ENCODE measurements around the gene CDADC1. TPM values are rescaled to one million over a fixed set of nuclear protein-coding genes. Genes with fewer than 3 reads are reported as not detected.

Gene CDADC1
- total RNA-seq, 1 donor = 4.6 TPM

DNA sequence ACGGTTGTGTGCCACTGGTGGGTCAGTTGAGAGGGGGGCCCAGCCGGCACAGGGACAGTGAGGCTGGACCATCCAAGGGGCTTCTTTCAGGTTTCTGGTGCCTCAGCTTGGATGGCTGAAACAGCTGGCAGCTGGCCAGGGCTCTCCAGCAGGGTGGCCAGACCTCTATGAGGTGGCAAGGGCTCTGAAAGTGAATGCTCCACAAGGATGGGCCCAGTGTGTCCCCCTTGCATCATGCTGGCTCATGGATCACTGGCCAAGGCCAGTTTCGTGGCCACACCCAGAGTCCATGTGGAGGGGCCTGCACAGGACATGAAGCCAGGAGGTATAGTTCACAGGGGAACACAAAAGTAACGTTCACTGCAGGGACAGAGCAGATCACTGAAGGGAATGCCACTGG is 49.6 kb downstream of the CDADC1 start:
- Histone ChIP-seq H3K4me3 (ENCODE audit: low read length) (no peak overlapping the region), H3K27me3 (ENCODE audit: insufficient read depth, low read length) (no peaks in the 10 kb centered on the region), H3K4me1 (ENCODE audit: insufficient read depth, low read length) (peaks cover 8% of the 10 kb centered on the region), H3K9me3 (ENCODE audit: low read depth, low read length) (no peaks in the 10 kb centered on the region)

DNA sequence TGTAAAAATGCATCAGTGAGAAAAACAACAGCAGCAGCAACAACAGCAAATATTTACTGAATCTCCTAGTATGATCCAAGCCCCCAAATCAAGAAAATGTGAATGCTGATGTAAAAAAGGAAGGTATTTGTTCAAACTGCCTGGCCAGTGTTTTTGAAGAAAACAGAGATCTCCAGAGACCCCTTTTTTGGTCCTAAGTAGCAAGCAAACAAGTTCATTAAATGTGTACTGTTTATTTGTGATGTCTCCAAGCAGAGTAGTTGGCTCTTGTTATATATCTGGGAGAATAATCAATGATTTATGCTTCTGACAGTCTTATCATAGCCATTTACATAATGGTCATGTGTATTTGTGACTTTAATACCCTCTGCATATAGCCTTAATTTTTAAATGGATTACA is 50.7 kb downstream of the CDADC1 start:
- H3K9me3 ChIP-seq (ENCODE audit: low read depth, low read length) = no peaks in the 10 kb centered on the region
- no peak overlapping the region for H3K4me3 ChIP-seq (ENCODE audit: low read length)
- H3K4me1 ChIP-seq (ENCODE audit: insufficient read depth, low read length) = peaks cover 8% of the 10 kb centered on the region
- H3K27me3 ChIP-seq (ENCODE audit: insufficient read depth, low read length) = no peaks in the 10 kb centered on the region

DNA sequence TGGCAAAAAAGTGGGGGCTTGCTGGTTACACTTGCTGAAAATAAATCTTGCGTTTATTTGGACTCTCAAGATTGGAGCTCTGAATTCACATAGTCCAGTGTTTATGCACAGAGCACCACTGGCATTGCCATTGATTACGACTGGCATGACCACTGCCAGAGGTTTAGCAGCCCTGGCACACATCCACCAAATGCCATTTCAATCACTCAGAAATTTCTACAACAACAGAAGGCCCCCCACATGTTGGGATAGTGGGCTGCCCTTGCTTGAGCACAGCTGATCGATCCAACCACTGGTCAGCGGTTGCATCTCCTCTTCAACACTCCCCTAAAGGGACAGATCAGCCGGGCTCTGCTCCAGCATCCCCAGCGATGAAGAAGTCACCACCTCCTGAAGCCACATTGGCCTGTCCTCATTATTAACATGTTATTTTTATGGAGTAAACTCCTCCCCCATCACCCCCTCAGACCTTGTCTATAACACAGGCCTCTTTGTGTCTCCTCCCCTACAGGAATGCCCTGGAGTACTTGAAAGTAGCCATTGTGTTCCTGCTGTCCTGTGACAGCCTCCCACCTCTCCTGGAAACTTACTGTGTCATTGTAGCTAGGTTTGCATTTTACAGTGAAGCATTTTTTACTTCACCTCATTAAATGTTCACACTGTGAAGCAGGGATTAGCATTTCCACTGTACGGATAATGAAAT is 51.3 kb downstream of the CDADC1 start:
- H3K27me3 ChIP-seq (ENCODE audit: insufficient read depth, low read length) = no peaks in the 10 kb centered on the region
- peaks cover 8% of the 10 kb centered on the region for H3K4me1 ChIP-seq (ENCODE audit: insufficient read depth, low read length)
- no peaks in the 10 kb centered on the region for H3K9me3 ChIP-seq (ENCODE audit: low read depth, low read length)
- H3K4me3 ChIP-seq (ENCODE audit: low read length) = no peak overlapping the region

DNA sequence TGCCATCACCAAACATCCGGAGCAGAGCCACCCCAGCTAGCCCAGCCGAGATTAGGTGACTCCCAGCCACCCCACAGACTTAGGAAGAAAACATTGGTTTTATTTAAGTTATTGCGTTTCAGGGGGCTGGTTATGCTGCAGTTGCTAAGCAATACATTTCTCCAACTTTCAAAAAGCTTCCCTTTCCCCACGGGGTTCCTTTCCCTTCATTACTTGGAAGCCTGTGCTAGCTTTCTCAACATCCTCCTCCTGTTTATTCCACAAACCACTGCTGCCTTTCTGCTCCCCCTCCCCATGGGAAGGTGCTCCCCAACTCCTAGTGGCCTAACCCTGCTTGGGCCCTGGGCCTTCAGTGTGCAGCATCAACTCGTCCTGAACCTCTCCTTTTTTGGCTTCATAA is 52.6 kb downstream of the CDADC1 start:
- H3K9me3 ChIP-seq (ENCODE audit: low read depth, low read length) = no peaks in the 10 kb centered on the region
- no peak overlapping the region for H3K4me3 ChIP-seq (ENCODE audit: low read length)
- H3K27me3 ChIP-seq (ENCODE audit: insufficient read depth, low read length) = no peaks in the 10 kb centered on the region
- H3K4me1 ChIP-seq (ENCODE audit: insufficient read depth, low read length) = peaks cover 8% of the 10 kb centered on the region

DNA sequence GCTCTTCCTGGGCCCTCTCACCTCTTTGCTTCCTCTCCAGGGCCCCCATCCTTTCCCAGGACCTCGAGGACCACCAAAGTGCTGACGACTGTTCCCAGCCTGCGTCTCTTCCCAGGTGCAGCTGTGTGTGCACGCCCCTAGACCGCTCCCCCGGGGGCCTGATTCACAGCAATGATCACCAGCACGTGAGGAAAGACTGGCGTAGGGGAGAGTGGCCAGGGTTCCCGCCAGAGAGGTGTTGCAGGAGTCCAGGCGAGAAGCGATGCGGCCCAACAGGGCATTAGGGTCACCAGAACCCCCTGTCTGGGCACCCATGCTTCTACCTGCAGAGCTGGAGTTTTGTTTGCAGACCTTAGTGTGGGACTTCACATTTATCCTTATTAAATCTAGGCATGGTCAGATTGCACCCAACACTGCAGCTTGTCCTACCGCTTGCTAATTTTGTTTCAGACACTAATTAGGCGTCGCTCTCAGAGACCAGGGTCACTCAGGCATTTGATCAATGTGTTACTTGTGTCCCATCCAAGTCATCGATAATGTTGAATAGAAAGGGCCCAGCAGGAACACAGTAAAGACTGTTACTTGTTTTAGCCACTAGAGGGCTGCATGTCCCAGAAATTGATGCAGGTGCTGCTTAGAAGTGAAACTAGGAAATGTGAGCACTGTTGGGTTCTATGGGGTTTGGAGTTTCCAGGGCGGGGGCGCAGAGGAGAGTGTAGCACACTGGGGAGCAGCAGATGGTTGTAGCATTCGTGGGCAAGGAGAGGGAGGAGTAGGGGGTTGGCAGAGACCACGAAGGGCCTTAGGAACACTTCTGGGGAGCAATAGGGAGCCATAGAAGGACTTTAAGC is 53.2 kb downstream of the CDADC1 start:
- Histone ChIP-seq H3K27me3 (ENCODE audit: insufficient read depth, low read length) (no peaks in the 10 kb centered on the region), H3K4me1 (ENCODE audit: insufficient read depth, low read length) (peaks cover 8% of the 10 kb centered on the region), H3K4me3 (ENCODE audit: low read length) (peak overlapping the region; percentile 30), H3K9me3 (ENCODE audit: low read depth, low read length) (no peaks in the 10 kb centered on the region)

DNA sequence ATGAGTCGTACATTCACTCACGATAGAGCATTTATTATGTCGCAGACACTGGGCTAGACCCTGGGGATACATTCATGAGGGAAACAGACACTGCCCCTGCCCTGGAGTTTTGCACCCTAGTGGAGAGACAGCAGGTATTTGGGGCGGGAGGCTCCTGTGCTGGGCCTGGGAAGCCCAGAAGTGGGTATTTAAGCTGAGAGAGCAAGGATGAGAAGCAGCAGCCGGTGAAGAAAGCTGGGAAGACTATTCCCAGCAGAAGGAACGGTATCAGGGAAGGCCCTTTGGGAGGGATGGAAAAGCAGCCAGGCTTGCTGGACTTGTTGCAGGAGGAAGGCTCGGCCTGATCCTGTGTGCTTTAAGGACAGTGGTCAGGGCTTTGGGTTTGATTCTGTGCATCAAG is 54.5 kb downstream of the CDADC1 start:
- no peaks in the 10 kb centered on the region for H3K27me3 ChIP-seq (ENCODE audit: insufficient read depth, low read length)
- H3K4me1 ChIP-seq (ENCODE audit: insufficient read depth, low read length) = peaks cover 8% of the 10 kb centered on the region
- H3K4me3 ChIP-seq (ENCODE audit: low read length) = no peak overlapping the region

DNA sequence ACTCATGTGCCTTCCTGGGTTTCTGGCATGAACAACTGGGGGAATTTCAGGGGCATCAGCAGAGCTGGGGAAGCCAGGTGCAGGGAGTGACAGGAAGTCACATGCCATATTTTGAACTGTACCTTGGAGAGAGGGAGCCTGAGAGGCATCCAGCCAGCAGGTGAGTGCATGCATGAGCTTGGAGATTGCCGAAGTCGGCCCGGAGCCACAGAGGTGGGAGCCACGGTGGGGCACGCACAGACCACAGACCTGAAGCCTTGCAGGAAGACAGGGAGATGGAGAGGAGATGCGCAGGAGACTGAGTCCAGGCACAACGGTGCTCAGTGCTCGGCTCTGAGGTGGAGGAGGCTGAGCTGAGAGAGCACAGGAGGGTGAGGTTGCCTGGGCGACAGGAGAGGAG is 55.1 kb downstream of the CDADC1 start:
- Histone ChIP-seq H3K9me3 (ENCODE audit: low read depth, low read length) (no peaks in the 10 kb centered on the region), H3K4me3 (ENCODE audit: low read length) (no peak overlapping the region), H3K4me1 (ENCODE audit: insufficient read depth, low read length) (peaks cover 8% of the 10 kb centered on the region), H3K27me3 (ENCODE audit: insufficient read depth, low read length) (no peaks in the 10 kb centered on the region)

More for the DNA sequence above, 54.5 kb downstream of the CDADC1 start:
- no peaks in the 10 kb centered on the region for H3K9me3 ChIP-seq (ENCODE audit: low read depth, low read length)

DNA sequence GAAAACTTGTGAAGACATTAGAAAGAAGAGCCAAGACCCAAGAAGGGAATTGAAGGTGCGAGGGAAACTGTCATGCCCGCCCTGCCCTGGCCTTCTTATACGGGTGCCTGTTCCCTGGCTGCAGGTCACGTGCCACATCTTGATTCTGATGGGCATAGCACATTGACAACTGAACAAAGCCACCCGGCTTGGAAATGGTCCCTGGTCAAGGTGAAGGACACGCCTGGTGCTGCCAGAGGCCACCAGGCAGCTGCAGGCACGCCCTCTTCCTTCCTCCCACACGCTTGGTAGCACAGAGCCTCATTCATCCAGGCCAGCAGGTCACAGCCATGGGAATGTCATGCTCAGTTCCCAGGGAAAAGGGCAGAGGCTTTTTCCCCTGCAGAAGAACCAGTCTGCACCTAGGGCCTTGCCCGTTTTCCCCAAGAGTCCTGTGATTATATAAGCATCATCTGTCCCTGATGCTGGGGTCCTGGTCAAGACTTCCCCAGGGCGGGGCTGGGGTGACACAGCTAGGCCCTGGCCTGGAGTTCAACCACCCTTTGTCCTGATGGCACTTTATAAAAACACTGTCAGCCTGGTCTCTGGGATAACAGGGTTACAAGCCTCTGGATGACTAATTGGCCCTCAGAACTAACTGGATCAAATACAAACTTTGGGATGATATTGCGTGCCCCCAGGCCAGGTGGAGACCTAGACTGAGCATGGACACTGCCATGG is 56.0 kb downstream of the CDADC1 start:
- Histone ChIP-seq H3K9me3 (ENCODE audit: low read depth, low read length) (no peaks in the 10 kb centered on the region), H3K4me1 (ENCODE audit: insufficient read depth, low read length) (peaks cover 8% of the 10 kb centered on the region), H3K27me3 (ENCODE audit: insufficient read depth, low read length) (no peaks in the 10 kb centered on the region), H3K4me3 (ENCODE audit: low read length) (no peak overlapping the region)

DNA sequence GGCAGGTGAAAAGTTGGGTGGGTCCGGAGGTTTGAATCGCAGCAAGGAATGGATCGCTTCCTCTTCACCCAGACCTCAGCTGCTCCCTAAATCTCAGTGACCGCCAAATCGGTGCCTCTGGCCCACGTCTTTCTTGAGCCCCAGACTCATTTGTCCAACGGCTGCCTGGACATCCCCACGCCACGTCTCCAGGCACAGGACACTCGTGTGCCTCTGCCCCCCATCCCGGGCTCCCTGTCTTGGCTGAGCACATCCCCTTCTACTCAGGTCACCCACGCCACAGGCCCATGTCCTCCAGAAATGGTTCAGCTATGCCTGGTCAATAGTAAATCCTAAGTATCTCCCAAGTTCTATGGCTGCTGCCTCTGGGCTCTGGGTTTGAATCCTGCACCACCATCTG is 56.6 kb downstream of the CDADC1 start:
- H3K27me3 ChIP-seq (ENCODE audit: insufficient read depth, low read length) = no peaks in the 10 kb centered on the region
- no peak overlapping the region for H3K4me3 ChIP-seq (ENCODE audit: low read length)
- H3K9me3 ChIP-seq (ENCODE audit: low read depth, low read length) = no peaks in the 10 kb centered on the region
- peaks cover 8% of the 10 kb centered on the region for H3K4me1 ChIP-seq (ENCODE audit: insufficient read depth, low read length)

DNA sequence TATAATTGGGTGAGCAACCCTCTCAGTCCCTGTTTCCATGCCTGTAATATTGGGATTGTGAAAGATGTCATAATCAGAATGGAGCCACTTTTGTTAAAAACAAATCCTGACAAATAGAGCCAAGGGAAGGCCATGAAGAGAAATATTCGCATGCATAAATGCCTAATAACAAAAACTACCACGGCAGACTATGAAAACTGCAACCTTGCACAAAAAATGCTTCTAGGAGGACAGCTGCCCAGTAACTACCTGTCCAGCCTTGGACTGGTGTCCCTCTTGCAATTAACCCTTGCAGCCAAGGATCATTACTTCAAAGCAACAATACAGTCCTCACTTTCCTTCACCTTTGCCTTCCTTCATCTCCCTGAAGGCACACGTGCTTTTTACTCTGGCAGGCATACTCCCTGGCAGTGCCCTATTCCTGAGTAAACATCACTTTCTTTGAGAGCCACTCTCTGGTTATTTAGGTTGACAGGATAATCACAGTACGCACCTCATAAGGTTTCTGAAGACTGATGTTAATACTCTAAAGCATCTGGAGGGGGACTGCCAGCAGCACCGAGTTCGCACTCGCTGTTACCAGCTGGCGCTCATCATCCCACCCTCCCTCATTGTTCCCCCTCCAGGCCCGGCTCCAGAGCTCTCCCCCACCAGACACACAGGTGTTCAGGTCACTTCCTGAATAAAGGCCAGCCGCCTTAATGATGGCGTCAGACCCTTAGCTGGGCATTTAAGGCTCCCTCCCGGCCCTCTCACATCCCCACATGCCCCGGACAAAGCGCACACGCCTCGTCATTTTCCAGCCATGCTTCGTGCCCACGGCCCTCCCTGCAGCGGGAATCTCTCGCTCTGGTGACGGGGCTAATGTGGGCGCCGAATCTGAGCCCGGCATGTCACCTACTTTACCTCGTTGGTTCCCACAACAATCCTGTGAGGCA is 57.3 kb downstream of the CDADC1 start:
- peaks cover 8% of the 10 kb centered on the region for H3K4me1 ChIP-seq (ENCODE audit: insufficient read depth, low read length)
- no peaks in the 10 kb centered on the region for H3K27me3 ChIP-seq (ENCODE audit: insufficient read depth, low read length)
- H3K4me3 ChIP-seq (ENCODE audit: low read length) = no peak overlapping the region
- no peaks in the 10 kb centered on the region for H3K9me3 ChIP-seq (ENCODE audit: low read depth, low read length)

DNA sequence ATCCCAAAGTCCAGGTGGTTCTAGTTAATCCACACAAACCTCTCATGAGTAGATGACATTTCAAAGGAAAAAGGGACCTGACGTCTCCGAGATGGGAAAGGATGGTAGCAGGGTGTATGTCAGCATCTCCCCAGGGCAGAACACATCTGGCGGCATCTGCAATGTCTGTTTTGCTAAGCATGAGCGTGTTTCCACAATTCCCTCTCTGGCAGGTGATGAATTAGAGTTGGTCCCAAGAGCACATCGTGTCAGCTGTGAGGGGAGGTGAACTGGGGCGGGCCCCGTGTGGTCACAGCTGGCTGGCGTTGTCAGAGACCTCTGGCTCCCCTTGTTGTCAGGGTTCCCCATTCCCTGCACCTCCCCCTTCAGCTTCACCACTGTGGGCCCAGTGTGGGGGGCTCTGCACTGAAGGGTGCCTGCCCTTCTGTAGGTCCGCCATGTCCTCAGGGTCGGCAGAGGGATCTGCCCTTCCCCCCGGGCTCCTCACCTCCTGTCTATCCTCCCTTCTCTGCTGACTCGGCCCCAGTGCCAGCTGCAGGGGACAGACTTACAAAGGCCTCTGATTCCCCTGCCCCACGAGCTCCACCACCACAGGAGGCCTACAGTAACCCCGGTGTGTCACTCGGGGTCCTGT is 58.2 kb downstream of the CDADC1 start:
- Histone ChIP-seq H3K4me3 (ENCODE audit: low read length) (no peak overlapping the region), H3K9me3 (ENCODE audit: low read depth, low read length) (no peaks in the 10 kb centered on the region), H3K27me3 (ENCODE audit: insufficient read depth, low read length) (no peaks in the 10 kb centered on the region), H3K4me1 (ENCODE audit: insufficient read depth, low read length) (peaks cover 8% of the 10 kb centered on the region)

DNA sequence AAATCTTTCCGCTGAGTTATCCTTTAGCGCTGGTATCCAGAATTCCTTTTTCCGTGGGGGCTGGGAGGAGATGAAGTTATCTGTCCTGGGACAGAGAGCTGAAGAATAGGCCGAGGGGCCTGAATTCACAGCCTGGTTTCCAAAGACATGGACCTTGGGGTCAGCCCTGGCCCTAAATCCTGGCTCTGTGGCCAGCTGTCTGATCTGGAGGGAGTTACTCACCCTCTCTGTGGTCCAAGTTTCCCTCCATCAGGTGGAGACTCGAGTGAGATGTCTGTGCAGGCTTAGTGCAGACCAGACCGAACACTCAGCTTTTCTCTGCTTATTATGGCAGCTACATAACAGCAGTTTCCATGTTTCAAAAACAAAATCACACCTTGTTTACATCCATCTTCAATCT is 59.6 kb downstream of the CDADC1 start:
- Histone ChIP-seq H3K4me1 (ENCODE audit: insufficient read depth, low read length) (no peaks in the 10 kb centered on the region), H3K4me3 (ENCODE audit: low read length) (no peak overlapping the region), H3K27me3 (ENCODE audit: insufficient read depth, low read length) (no peaks in the 10 kb centered on the region), H3K9me3 (ENCODE audit: low read depth, low read length) (no peaks in the 10 kb centered on the region)

DNA sequence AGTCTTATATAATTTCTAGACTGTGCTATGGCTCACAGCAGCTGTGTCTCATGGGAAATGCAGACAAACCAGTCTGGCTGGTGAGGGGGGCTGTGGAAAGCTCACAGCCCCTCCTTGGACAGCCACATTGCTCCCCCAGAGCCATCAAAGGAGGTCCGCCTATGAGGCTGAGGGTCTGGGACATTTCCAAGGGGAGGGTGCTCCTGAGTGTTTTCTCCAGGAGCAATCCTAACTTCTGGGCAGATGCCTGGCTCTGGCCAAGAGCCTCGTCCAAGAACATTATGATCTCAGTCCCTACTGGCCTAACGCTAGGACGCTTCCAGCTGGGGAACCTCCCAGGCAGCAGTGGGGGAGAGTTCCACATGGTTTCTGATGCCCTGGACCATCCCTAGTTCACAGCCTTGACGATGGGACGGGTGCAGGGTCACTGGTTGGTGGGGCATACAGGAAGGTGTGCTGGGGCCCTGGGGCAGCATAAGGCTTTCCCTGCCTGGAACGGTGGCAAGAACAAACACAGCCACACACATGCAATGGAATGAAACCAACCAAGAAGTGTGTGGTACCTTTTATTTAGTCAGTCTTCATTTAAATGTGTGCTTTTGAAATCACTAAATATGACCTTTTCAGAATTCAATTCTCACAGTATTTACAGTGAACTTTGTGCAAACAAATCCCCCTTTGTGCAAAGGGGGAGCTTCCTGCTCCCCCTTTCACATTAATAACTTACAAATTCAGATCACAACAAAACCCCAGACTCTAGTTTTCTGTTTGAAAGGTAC is 60.6 kb downstream of the CDADC1 start:
- H3K9me3 ChIP-seq (ENCODE audit: low read depth, low read length) = no peaks in the 10 kb centered on the region
- H3K4me3 ChIP-seq (ENCODE audit: low read length) = no peak overlapping the region
- no peaks in the 10 kb centered on the region for H3K27me3 ChIP-seq (ENCODE audit: insufficient read depth, low read length)
- no peaks in the 10 kb centered on the region for H3K4me1 ChIP-seq (ENCODE audit: insufficient read depth, low read length)

Data from mononuclear cell (primary cell).